HepG2 (cell line): Measurements from ENCODE around the gene PSPH. TPM values are rescaled to one million over a fixed set of nuclear protein-coding genes. Genes with fewer than 3 reads are reported as not detected.

ENCODE experiments used
- ATAC-seq: fragments of 200-7000 bp; cut with Tn5 transposase; 3 replicates; pipeline ENCODE4 v1.9.1; 2020; ENCODE audit warnings: mild to moderate bottlenecking, moderate library complexity
- BruUV-seq: library from RNA; stranded (reverse); fragments of 400-500 nt; replicated peaks from 2 replicates; lab custom pipeline; 2021; lab: Mats Ljungman, UMichigan
- CTCF ChIA-PET: fragments of 300-600 bp; formaldehyde crosslinking; extraction: SDS; loops from one replicate; lab custom pipeline; 2021; ENCODE audit warnings: low total read pairs, inconsistent platforms, low intra/inter-chr PET ratio; lab: Yijun Ruan, JAX
- POLR2A ChIA-PET: fragments of 350-600 bp; sonication (Branson Sonifier 250); formaldehyde crosslinking; loops from one replicate; lab custom pipeline; 2020; ENCODE audit warnings: antibody characterized with exemption, inconsistent platforms; lab: Yijun Ruan, JAX
- DNase-seq: peaks from one replicate; pipeline ENCODE4 v3.0.0-alpha.2; 2015; ENCODE audit warnings: low spot score
- FAIRE-seq: peaks from 3 replicates; lab custom pipeline; 2011; peaks lifted over from hg19 to GRCh38; lab: Jason Lieb, UNC
- H2AFZ ChIP-seq: one replicate; pipeline ENCODE4 v1.6.1; 2011; ENCODE audit warnings: low read length, inconsistent platforms
- H3K27ac ChIP-seq: fragments of 300-600 bp; 3 replicates; pipeline ENCODE4 v1.8.0; 2011; ENCODE audit warnings: mixed run types, mild to moderate bottlenecking, mixed read lengths, low read length, inconsistent platforms; ENCODE audit not compliant: insufficient read depth; ENCODE audit errors: extremely low read length
- H3K27me3 ChIP-seq, 2 experiments: fragments of 200-600 bp in 1 of 2; 2 replicates in 1 of 2; 3 replicates in 1 of 2; pipeline versions ENCODE4 v1.6.0 to v1.8.0; 2011; ENCODE audit warnings: low read length in 2 of 2, mild to moderate bottlenecking in 2 of 2, moderate library complexity in 2 of 2, inconsistent platforms in 1 of 2; ENCODE audit not compliant: insufficient read depth in 2 of 2, control insufficient read depth in 1 of 2
- H3K36me3 ChIP-seq, 2 experiments: fragments of 200-600 bp in 1 of 2; replicated peaks in 1 of 2; 2 replicates in 1 of 2; 3 replicates in 1 of 2; pipeline versions ENCODE4 v1.5.1 to v1.8.0; 2011; ENCODE audit warnings: low read length in 2 of 2, inconsistent platforms in 1 of 2; ENCODE audit not compliant: insufficient read depth in 2 of 2, control insufficient read depth in 1 of 2
- H3K4me1 ChIP-seq: 2 replicates; pipeline ENCODE4 v1.5.1; 2012; ENCODE audit warnings: low read length, inconsistent platforms; ENCODE audit not compliant: insufficient read depth
- H3K4me2 ChIP-seq: 2 replicates; pipeline ENCODE4 v1.6.0; 2011; ENCODE audit warnings: low read depth, low read length, inconsistent platforms
- H3K4me3 ChIP-seq, 3 experiments: fragments of 200-600 bp in 1 of 3; sonication (generic), shearing (Covaris generic) in 1 of 3; replicated peaks in 1 of 3; 2 replicates each; pipeline ENCODE4 v1.5.1; 2011 to 2016; ENCODE audit warnings: low read length in 3 of 3, inconsistent platforms in 2 of 3, low read depth in 2 of 3, mild to moderate bottlenecking in 2 of 3, control low read depth in 1 of 3, mixed read lengths in 1 of 3; ENCODE audit not compliant: insufficient read depth in 1 of 3
- H3K79me2 ChIP-seq: one replicate; pipeline ENCODE4 v1.6.1; 2011; ENCODE audit warnings: low read length, inconsistent platforms; ENCODE audit not compliant: insufficient read depth
- H3K9ac ChIP-seq: 2 replicates; pipeline ENCODE4 v1.6.0; 2011; ENCODE audit warnings: mild to moderate bottlenecking, low read depth, low read length, inconsistent platforms; ENCODE audit not compliant: insufficient read depth
- H3K9me3 ChIP-seq: 2 replicates; pipeline ENCODE4 v1.5.1; 2012; ENCODE audit warnings: mild to moderate bottlenecking, low read length
- H4K20me1 ChIP-seq: 2 replicates; pipeline ENCODE4 v1.6.0; 2011; ENCODE audit warnings: inconsistent platforms, mild to moderate bottlenecking, low read length, moderate library complexity; ENCODE audit not compliant: insufficient read depth
- ETV5 ChIP-seq: IDR thresholded peaks from 2 replicates; pipeline ENCODE4 v1.6.1; 2018; ENCODE audit warnings: missing biosample characterization, missing genetic modification reagents, inconsistent platforms, borderline replicate concordance
- GATAD1 ChIP-seq: IDR thresholded peaks from 2 replicates; pipeline ENCODE4 v1.6.1; 2016; ENCODE audit warnings: missing genetic modification reagents, missing compliant biosample characterization
- KDM4B ChIP-seq: sonication (generic); formaldehyde crosslinking; IDR thresholded peaks from 2 replicates; pipeline ENCODE4 v1.4.0; 2020; ENCODE audit warnings: missing genetic modification reagents
- NFRKB ChIP-seq: fragments of 450-650 bp; IDR thresholded peaks from 2 replicates; pipeline ENCODE4 v1.6.1; 2017
- PHF8 ChIP-seq: sonication (generic); formaldehyde crosslinking; IDR thresholded peaks from 2 replicates; pipeline ENCODE4 v1.5.0; 2020; ENCODE audit warnings: missing genetic modification reagents
- SIX1 ChIP-seq: sonication (generic); formaldehyde crosslinking; IDR thresholded peaks from 2 replicates; pipeline ENCODE4 v1.4.0; 2020; ENCODE audit warnings: missing genetic modification reagents, borderline replicate concordance
- SMAD1 ChIP-seq: sonication (generic); formaldehyde crosslinking; IDR thresholded peaks from 2 replicates; pipeline ENCODE4 v1.4.0; 2020; ENCODE audit warnings: missing genetic modification reagents, low read depth, mild to moderate bottlenecking, borderline replicate concordance
- SMAD9 ChIP-seq: sonication (generic); formaldehyde crosslinking; IDR thresholded peaks from 2 replicates; pipeline ENCODE4 v1.5.1; 2020; ENCODE audit warnings: mild to moderate bottlenecking, missing genetic modification reagents
- XBP1 ChIP-seq: sonication (generic); formaldehyde crosslinking; IDR thresholded peaks from 2 replicates; pipeline ENCODE4 v1.5.0; 2020; ENCODE audit warnings: missing genetic modification reagents
- ZNF101 ChIP-seq: sonication (generic); formaldehyde crosslinking; IDR thresholded peaks from 2 replicates; pipeline ENCODE4 v1.4.0; 2020; ENCODE audit warnings: mild to moderate bottlenecking, low read depth, missing genetic modification reagents, borderline replicate concordance
- ZNF138 ChIP-seq: sonication (generic); formaldehyde crosslinking; IDR thresholded peaks from 2 replicates; pipeline ENCODE4 v1.5.0; 2020; ENCODE audit warnings: mild to moderate bottlenecking, low read depth, missing genetic modification reagents
- ZNF660 ChIP-seq: sonication (generic); formaldehyde crosslinking; IDR thresholded peaks from 2 replicates; pipeline ENCODE4 v1.5.1; 2020; ENCODE audit warnings: mild to moderate bottlenecking, low read depth, missing genetic modification reagents, borderline replicate concordance
- ZNF746 ChIP-seq: sonication (generic); formaldehyde crosslinking; IDR thresholded peaks from 2 replicates; pipeline ENCODE4 v1.8.0; 2022; ENCODE audit warnings: mild to moderate bottlenecking, missing genetic modification reagents
- ZNF83 ChIP-seq: sonication (generic); formaldehyde crosslinking; IDR thresholded peaks from 2 replicates; pipeline ENCODE4 v1.4.0; 2020; ENCODE audit warnings: missing genetic modification reagents, mild to moderate bottlenecking, borderline replicate concordance
- WGBS: methylation state at CpG from one replicate; pipeline ENCODE4 v1.1.6; 2017; ENCODE audit warnings: low lambda C conversion rate; 5-methylcytosine and 5-hydroxymethylcytosine counted together
- in situ Hi-C: cut with HindIII; loops from 2 replicates; pipeline ENCODE4 v1.10.0; 2017; ENCODE audit warnings: low pct_unique_long_range_greater_than_20kb; ENCODE audit not compliant: extremely low pct_ligation_motif_present
- intact Hi-C: fragments of 100-400 bp; cut with micrococcal nuclease; formaldehyde crosslinking; loops from one replicate; pipeline ENCODE4 v1.10.0; 2022; ENCODE audit not compliant: unreplicated experiment
- polyA plus RNA-seq, 8 experiments: library from polyadenylated mRNA; depleted of rRNA in 3 of 8; stranded (reverse) in 7 of 8; unstranded in 1 of 8; fragments of >200 nt; fragmentation: Illumina TruSeq in 4 of 8; extraction: Trizol in 4 of 8; gene quantifications; 2 replicates each; pipeline versions ENCODE4 v1.2.1 to v1.2.3, GENCODE V29; 2011 to 2016; ENCODE audit warnings: low read depth in 4 of 8, missing spikeins in 1 of 8, mixed read lengths in 1 of 8; ENCODE audit not compliant: insufficient read depth in 1 of 8
- total RNA-seq, 5 experiments: library from RNA; depleted of rRNA; stranded (reverse); fragments of >200 nt; fragmentation: Illumina TruSeq; extraction: Trizol; gene quantifications; 2 replicates each; pipeline ENCODE4 v1.2.3, GENCODE V29; 2016; ENCODE audit warnings: low read depth in 1 of 5
- TF ChIP-seq, protein P1 (sequence below): sonication (generic); formaldehyde crosslinking; IDR thresholded peaks from 2 replicates; pipeline ENCODE4 v1.4.0; 2020; ENCODE audit warnings: missing genetic modification reagents, borderline replicate concordance

Gene PSPH
- total and polyA plus RNA-seq, 2 of the 13 experiments (the other 11 are each of a cell fraction or from before 2014, with no cell fraction given), result 85.5 to 124 TPM

DNA sequence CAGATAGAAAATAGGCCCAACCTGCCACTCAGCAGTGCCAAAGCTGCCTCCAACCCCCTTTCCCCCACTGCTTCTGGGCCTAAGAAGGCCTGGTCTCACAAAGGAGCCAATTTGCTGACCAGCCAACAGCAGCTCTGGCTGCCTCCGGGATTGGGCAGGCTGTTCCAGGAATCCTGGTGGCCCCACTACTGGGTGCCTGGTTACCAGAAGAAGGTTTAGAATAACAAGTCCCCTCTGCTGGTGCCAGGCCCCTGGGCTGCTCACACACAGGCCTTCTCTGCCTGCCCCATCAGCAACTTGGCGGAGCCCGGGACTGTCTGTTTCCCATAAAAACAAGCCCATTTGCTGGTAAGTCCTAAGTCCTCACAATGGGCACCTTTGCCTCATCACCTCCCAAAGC lies 40.3 kb upstream of the PSPH start:
- in situ Hi-C loops (loop anchor here (25.0 kb wide), 1 partner anchor 329 kb away; no protein-coding TSS in a partner anchor), intact Hi-C loops (no loop called here)
- FAIRE-seq (no peak), DNase-seq (no peak), ATAC-seq (no peak; the same call in 2 of the 3 replicates)
- CTCF ChIA-PET, result no interaction called here
- Histone ChIP-seq H3K27me3 (no peaks in the 10 kb centered on the region), H2AFZ (no peak overlapping the region), H3K9me3 (no peaks in the 10 kb centered on the region), H3K4me3 (no peak overlapping the region), H4K20me1 (no peaks in the 10 kb centered on the region), H3K79me2 (no peaks in the 10 kb centered on the region), H3K9ac (no peak overlapping the region), H3K4me1 (peaks cover 15% of the 10 kb centered on the region), H3K27ac (no peak overlapping the region), H3K36me3 (no peaks in the 10 kb centered on the region), H3K4me2 (no peak overlapping the region)
- TF ChIP-seq SMAD9 (CRISPR knock-in tag) (no peak), SIX1 (CRISPR knock-in tag) (no peak), ZNF660 (CRISPR knock-in tag) (no peak), ZNF101 (CRISPR knock-in tag) (no peak), ZNF138 (CRISPR knock-in tag) (no peak), PHF8 (no peak), XBP1 (no peak), NFRKB (no peak), SMAD1 (CRISPR knock-in tag) (no peak), GATAD1 (CRISPR knock-in tag) (no peak), ZNF83 (CRISPR knock-in tag) (no peak), ZNF746 (CRISPR knock-in tag) (no peak), ETV5 (CRISPR knock-in tag) (no peak), KDM4B (no peak)
- TF ChIP-seq, protein P1, sequence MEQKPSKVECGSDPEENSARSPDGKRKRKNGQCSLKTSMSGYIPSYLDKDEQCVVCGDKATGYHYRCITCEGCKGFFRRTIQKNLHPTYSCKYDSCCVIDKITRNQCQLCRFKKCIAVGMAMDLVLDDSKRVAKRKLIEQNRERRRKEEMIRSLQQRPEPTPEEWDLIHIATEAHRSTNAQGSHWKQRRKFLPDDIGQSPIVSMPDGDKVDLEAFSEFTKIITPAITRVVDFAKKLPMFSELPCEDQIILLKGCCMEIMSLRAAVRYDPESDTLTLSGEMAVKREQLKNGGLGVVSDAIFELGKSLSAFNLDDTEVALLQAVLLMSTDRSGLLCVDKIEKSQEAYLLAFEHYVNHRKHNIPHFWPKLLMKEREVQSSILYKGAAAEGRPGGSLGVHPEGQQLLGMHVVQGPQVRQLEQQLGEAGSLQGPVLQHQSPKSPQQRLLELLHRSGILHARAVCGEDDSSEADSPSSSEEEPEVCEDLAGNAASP (CRISPR knock-in tag), result no peak
- BruUV-seq, result no TSS peak
- 100% methylated on average over 2 of the region's 3 CpGs for WGBS
- POLR2A ChIA-PET, result interaction anchor here (1.1 kb wide), 1 partner anchor 91 kb away, joined by 3 read pairs; no protein-coding TSS in a partner anchor
